Esophagus muscularis mucosa (tissue), 4 donors: Measurements from ENCODE around the gene HIRIP3. TPM values are rescaled to one million over a fixed set of nuclear protein-coding genes. Genes with fewer than 3 reads are reported as not detected.

Experiments used
- DNase-seq: peaks from one replicate; pipeline ENCODE4 v3.0.0-alpha.2; 2017; ENCODE audit errors: extremely low spot score
- H3K27ac ChIP-seq, 4 donors: fragments of 200-600 bp; sonication (generic); replicated peaks in 1 of 4; 1 replicate in 3 of 4; 2 replicates in 1 of 4; pipeline ENCODE4 v1.5.1; 2016 to 2019; ENCODE audit warnings: mild to moderate bottlenecking in 1 of 4
- H3K27me3 ChIP-seq, 4 donors: fragments of 200-600 bp; sonication (generic); one replicate each; pipeline versions ENCODE4 v1.5.1 to v1.6.0; 2016 to 2019
- H3K36me3 ChIP-seq, 4 donors: fragments of 200-600 bp; sonication (generic); one replicate each; pipeline ENCODE4 v1.5.1; 2016 to 2019
- H3K4me1 ChIP-seq, 4 donors: fragments of 200-600 bp; sonication (generic); one replicate each; pipeline ENCODE4 v1.5.1; 2016 to 2019
- H3K4me3 ChIP-seq, 4 donors: fragments of 200-600 bp; sonication (generic); 1 replicate in 2 of 4; 2 replicates in 2 of 4; pipeline ENCODE4 v1.5.1; 2016 to 2019; ENCODE audit warnings: mild to moderate bottlenecking in 4 of 4, moderate library complexity in 1 of 4
- H3K9me3 ChIP-seq, 4 donors: fragments of 200-600 bp; sonication (generic); 1 replicate in 3 of 4; 2 replicates in 1 of 4; pipeline ENCODE4 v1.5.1; 2016 to 2019
- EP300 ChIP-seq: sonication (generic); formaldehyde crosslinking; IDR thresholded peaks from one replicate; pipeline ENCODE4 v1.6.1; 2017; ENCODE audit warnings: antibody characterized with exemption
- POLR2A ChIP-seq: fragments of 450-650 bp; IDR thresholded peaks from one replicate; pipeline ENCODE4 v1.6.1; 2017; ENCODE audit warnings: antibody characterized with exemption, moderate library complexity, mild to moderate bottlenecking, low read depth
- POLR2AphosphoS5 ChIP-seq, 2 donors: sonication (generic); formaldehyde crosslinking; IDR thresholded peaks; one replicate each; pipeline ENCODE4 v1.6.1; 2017; ENCODE audit warnings: antibody characterized with exemption in 2 of 2
- WGBS: methylation state at CpG from one replicate; pipeline ENCODE4 v1.1.5; 2018; 5-methylcytosine and 5-hydroxymethylcytosine counted together
- intact Hi-C: fragments of 100-400 bp; cut with DNase I; formaldehyde crosslinking; loops from one replicate; pipeline ENCODE4 v1.15.1; 2023
- total RNA-seq, 4 donors: library from RNA; depleted of rRNA; stranded (reverse); fragments of >200 nt; gene quantifications; one replicate each; pipeline versions ENCODE4 v1.1.0 to v1.2.1, GENCODE V29; 2016
- TF ChIP-seq, protein P1 (sequence below), 3 experiments: fragments of 200-600 bp in 2 of 3; fragments of 450-650 bp in 1 of 3; sonication (generic) in 2 of 3; IDR thresholded peaks; one replicate each; pipeline ENCODE4 v1.5.1; 2017 to 2019; ENCODE audit warnings: antibody characterized with exemption in 3 of 3, mild to moderate bottlenecking in 2 of 3, moderate library complexity in 1 of 3

HIRIP3 gene
- total RNA-seq, 4 donors from 2014 or later = 20.8 to 39.4 (median 22.1) TPM

GRCh38 chr16:30003670-30004423, 8.4 kb upstream of the HIRIP3 start:
- DNase-seq = no peak
- intact Hi-C loops = loop anchor here (10.0 kb wide), 1 partner anchor 139 kb away; the partner anchor contains the start of gene CDIPT
- WGBS = 85% methylated on average over 13 of the region's 17 CpGs
- no peak overlapping the region for H3K4me3 ChIP-seq
- H3K9me3 ChIP-seq = no peaks in the 10 kb centered on the region
- peaks cover 2 to 12% (median 11%) of the 10 kb centered on the region in 4 donors for H3K4me1 ChIP-seq
- H3K36me3 ChIP-seq = peaks cover 0 to 50% (median 39%) of the 10 kb centered on the region in 4 donors
- TF ChIP-seq POLR2AphosphoS5 (IDR thresholded peaks at IDR 0.05) = no peak
- H3K27me3 ChIP-seq = peaks cover 0 to 19% (median 2%) of the 10 kb centered on the region in 4 donors
- no peak overlapping the region for H3K27ac ChIP-seq

DNA sequence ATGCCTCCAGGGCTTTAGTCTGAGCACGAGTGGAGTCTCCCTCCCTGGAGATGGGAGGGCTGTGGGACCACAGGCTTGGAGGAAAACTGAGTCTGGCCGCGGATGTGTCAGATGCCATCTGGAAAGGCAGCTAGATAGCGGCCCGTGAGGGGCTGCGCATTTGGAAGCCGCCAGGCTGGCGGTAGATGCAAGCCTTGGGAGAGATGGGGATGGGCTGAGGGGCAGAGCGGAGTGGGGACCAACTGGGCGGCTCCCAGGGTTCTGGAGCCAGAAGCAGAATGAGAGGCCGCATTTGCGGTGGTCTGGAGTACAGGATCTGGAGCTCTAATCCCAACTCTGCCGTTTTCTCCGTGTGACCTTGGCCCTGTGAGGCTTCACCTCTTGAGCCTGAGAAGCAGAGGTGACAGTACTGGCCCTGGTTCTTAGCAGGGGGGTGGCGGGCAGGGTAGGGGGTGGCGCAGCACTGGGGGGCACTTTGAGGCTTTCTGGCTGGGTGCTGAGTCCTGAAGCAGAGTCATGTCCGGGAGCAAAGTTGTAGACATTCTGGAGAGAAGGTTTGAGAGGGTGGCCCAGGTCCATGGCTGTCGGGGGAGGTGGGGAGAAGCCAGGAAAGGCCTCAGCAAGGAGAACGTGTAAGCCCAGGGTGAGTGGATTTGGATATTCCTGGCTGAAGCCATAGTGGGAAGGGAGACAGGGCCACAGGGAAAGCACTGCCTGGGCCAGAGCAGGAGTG, 7.4 kb upstream of the HIRIP3 start:
- H3K27ac ChIP-seq = no peak overlapping the region
- H3K9me3 ChIP-seq = no peaks in the 10 kb centered on the region
- peaks cover 0 to 8% (median 2%) of the 10 kb centered on the region in 4 donors for H3K27me3 ChIP-seq
- no peak for DNase-seq
- intact Hi-C loops = loop anchor here (10.0 kb wide), 1 partner anchor 138 kb away; the partner anchor contains the start of gene CDIPT
- H3K4me3 ChIP-seq = no peak overlapping the region
- H3K36me3 ChIP-seq = peaks cover 0 to 60% (median 44%) of the 10 kb centered on the region in 4 donors
- H3K4me1 ChIP-seq = peaks cover 2 to 13% (median 11%) of the 10 kb centered on the region in 4 donors
- TF ChIP-seq POLR2AphosphoS5 (IDR thresholded peaks at IDR 0.05) (no peak), EP300 (no peak), POLR2A (no peak)
- TF ChIP-seq, protein P1, sequence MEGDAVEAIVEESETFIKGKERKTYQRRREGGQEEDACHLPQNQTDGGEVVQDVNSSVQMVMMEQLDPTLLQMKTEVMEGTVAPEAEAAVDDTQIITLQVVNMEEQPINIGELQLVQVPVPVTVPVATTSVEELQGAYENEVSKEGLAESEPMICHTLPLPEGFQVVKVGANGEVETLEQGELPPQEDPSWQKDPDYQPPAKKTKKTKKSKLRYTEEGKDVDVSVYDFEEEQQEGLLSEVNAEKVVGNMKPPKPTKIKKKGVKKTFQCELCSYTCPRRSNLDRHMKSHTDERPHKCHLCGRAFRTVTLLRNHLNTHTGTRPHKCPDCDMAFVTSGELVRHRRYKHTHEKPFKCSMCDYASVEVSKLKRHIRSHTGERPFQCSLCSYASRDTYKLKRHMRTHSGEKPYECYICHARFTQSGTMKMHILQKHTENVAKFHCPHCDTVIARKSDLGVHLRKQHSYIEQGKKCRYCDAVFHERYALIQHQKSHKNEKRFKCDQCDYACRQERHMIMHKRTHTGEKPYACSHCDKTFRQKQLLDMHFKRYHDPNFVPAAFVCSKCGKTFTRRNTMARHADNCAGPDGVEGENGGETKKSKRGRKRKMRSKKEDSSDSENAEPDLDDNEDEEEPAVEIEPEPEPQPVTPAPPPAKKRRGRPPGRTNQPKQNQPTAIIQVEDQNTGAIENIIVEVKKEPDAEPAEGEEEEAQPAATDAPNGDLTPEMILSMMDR (IDR thresholded peaks at IDR 0.05) = no peak
- WGBS = 83% methylated on average over 17 of the region's 19 CpGs

DNA sequence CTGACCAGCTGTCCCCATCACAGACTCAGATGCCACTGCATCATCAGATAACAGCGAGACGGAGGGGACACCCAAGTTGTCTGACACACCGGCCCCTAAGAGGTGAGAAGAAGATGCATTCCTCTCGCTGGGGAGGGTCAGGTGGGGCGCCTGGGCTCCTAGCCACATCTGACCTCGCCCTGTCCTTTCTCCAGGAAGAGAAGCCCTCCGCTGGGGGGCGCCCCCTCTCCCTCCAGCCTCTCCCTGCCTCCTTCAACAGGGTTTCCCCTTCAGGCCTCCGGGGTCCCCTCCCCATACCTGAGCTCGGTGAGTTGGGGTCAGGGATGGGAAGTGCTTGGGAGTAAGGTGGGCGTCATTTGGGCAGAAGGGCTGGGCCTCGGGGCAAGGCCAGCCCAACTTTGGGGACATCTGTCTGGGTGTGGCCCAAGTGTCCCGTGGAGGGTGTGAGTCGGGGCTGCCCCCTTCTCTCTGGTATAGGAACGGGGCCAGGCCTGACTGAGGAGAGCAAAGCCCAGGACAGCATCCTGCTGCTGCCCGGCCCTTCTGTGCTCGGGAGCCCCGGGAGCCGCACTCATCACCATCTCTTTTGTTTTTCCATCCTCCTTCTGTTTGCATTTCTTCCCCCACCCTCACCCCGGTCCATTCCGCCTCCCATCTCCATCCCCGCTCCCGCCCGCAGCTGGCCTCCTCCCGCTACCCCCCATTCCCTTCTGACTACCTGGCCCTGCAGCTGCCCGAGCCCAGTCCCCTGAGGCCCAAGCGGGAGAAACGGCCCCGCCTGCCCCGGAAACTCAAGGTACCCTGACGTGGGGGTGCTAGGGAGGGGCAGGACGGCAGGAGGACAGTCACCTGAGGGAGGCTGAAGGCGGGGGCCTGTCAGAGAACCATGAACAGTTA, 5.6 kb upstream of the HIRIP3 start:
- DNase-seq = no peak
- WGBS = 79% methylated on average over 24 of the region's 33 CpGs
- intact Hi-C loops = loop anchor here (10.0 kb wide), 1 partner anchor 136 kb away; the partner anchor contains the start of gene CDIPT
- Histone ChIP-seq H3K27me3 (no peaks in the 10 kb centered on the region), H3K27ac (no peak overlapping the region), H3K36me3 (peaks cover 0 to 64% (median 45%) of the 10 kb centered on the region in 4 donors), H3K4me1 (peaks cover 9 to 28% (median 22%) of the 10 kb centered on the region in 4 donors), H3K9me3 (no peaks in the 10 kb centered on the region), H3K4me3 (no peak overlapping the region)
- TF ChIP-seq POLR2A (no peak), POLR2AphosphoS5 (IDR thresholded peaks at IDR 0.05) (no peak), EP300 (no peak)
- TF ChIP-seq, protein P1 (IDR thresholded peaks at IDR 0.05) = no peak

DNA sequence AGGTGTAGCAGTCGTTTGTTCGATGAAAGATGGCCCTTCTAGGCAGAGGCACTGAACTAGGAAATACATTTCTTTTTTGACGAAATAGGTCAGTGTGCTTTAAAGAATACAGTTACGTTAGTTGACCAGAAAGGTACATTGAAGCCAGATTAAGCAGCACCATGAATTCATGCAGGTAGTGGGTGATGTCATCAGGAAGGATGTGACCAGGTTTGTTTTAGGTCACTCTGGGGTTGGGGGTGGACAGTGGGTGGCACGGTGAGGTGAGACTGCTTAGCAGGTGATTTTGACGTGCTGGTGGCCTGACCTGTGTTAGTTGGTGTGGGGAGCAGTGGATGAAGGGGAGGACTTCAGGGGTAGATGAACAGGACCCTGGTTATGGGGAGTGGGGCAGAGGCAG, 4.2 kb upstream of the HIRIP3 start:
- 85% methylated on average over 6 of the region's 6 CpGs for WGBS
- Histone ChIP-seq H3K4me1 (peaks cover 14 to 24% (median 17%) of the 10 kb centered on the region in 4 donors), H3K27ac (no peak overlapping the region), H3K9me3 (no peaks in the 10 kb centered on the region), H3K4me3 (no peak overlapping the region), H3K27me3 (no peaks in the 10 kb centered on the region), H3K36me3 (peaks cover 0 to 64% (median 43%) of the 10 kb centered on the region in 4 donors)
- intact Hi-C loops = loop anchor here (10.0 kb wide), 2 partner anchors 135 to 205 kb away; partner anchors contain the start of genes CDIPT and KIF22
- no peak for DNase-seq
- TF ChIP-seq, protein P1 (IDR thresholded peaks at IDR 0.05) = no peak
- TF ChIP-seq POLR2AphosphoS5 (IDR thresholded peaks at IDR 0.05) (no peak), POLR2A (no peak), EP300 (no peak)
